Fibroblast of gingiva (primary cell): ENCODE results near the gene ARHGAP24.
A peak's percentile ranks its signal among the peaks of the same experiment; 100 is the strongest.
"Not testable (repeated sequence)": the region's sequence is repeated elsewhere in the genome, so short reads cannot be mapped to it uniquely, and the experiment has no call there.

Experiments
- DNase-seq: peaks from one replicate; pipeline ENCODE4 v3.0.0-alpha.2; 2011; ENCODE audit warnings: low read depth

Gene ARHGAP24

DNA sequence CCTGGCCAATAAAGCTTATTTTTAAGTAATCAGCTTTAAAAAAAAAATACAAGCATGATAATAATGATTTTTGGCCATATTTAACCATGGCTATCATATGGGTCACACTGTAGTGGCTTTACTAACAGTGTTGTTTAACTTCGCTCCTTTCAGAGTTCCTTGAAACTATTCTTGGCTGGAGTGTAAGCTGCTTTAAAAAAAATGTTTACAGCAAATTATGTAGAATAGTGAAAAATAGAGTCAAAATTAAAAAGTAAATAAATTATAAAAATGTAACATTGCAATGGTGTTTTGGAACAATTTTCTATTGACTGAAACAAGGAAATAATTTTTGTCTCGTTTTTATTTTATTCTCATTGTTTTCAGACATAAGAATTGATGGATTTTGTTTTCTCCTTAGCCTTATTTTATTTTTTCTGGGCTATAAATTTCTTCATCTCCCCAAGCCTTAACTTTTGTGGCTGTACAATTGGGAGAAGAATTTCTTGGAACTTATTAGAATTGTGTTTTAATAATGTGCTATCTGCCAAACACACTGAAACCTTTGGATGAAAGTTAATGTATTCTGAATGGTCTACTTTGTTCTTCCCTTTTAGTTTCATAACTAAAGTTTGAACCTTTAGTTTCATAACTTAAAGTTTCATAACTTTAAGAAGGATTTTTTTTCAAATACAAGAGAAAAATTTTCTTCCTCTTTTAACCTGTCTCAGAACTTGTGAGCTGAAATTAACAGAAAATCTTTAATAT lies 182.0 kb downstream of the ARHGAP24 start:
- DNase-seq: no peak

DNA sequence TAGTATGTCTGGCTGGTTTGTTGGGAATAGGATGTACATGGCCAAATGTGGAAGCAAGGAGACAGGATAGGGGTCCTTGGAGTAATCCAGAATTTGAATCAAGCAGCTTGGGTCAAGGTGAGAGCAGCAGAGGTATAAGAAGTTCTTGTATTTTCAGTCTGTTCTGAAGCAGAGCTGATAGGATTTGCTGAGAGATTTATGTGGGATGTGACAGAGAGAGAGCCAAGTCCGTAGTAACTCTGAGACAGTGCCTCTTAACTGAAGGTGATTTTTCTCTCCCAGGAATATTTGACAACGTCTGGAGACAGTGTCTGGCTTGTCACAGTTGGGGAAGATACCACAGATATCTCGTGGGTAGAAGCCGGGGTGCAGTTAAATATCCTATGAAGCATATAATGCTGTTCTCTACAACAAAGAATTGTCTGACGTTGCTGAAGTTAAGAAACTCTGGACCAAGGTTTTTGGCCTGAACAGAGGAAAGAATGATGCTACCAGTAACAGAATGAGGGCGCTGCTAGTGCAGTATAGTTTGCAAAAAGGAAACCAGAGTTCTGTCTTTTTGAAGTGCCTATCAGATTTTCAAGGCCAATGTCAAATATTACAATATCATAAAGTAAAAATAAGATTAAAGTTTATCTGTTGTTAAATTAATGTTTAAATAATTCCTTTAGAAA lies 184.0 kb downstream of the ARHGAP24 start:
- no peak for DNase-seq

DNA sequence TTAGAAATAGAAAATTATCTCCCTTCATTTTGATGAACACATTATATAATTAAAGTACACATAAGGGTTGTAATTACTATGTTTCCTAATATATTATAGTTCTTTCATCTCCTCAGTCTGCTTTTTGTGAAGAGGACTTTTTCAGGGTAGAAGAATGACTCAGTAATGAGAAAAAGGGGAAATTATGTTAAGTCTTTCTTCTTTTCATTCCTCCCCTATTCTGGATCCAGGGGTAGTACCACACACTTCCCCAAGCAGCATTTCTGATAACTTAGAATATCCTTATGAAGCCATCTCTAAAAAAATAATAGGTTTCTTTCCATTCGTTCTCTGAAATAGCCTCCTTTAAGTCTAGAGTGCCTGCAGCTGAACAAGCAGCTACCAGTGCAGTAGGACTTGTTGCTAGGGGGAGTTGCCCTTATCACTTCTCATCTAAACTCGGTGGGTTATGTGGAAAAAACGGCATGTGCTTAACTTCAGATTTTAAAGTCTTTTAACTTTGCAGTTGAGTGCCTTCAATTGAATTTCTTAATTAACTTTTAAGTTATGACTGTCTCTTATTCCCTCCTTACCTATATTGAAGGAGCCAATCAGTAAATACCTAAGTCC lies 184.8 kb downstream of the ARHGAP24 start:
- no peak for DNase-seq

DNA sequence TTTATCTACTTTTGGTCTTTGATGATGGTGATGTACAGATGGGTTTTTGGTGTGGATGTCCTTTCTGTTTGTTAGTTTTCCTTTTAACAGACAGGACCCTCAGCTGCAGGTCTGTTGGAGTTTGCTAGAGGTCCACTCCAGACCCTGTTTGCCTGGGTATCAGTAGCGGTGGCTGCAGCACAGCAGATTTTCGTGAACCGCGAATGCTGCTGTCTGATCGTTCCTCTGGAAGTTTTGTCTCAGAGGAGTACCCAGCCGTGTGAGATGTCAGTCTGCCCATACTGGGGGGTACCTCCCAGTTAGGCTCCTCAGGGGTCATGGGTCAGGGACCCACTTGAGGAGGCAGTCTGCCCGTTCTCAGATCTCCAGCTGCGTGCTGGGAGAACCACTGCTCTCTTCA lies 191.7 kb downstream of the ARHGAP24 start:
- not testable (repeated sequence) for DNase-seq

DNA sequence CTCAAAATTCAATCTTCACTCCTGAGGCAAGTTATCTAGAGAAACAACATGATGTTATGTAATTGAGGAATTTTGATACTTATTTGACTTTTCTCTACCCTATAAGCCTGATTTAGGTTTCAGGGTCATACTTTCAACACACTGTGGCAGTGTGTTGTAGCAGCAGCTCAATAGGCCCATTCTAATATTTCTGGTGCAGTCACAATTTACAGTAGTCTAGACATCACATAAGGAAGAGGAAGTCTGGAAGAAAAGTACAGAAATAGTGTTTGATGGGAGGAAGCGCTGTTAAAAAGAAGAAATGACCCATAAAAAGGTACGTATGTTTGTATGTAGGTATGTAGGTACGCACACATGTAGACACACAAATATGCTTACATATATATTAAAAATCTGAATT lies 194.3 kb downstream of the ARHGAP24 start:
- DNase-seq: no peak

DNA sequence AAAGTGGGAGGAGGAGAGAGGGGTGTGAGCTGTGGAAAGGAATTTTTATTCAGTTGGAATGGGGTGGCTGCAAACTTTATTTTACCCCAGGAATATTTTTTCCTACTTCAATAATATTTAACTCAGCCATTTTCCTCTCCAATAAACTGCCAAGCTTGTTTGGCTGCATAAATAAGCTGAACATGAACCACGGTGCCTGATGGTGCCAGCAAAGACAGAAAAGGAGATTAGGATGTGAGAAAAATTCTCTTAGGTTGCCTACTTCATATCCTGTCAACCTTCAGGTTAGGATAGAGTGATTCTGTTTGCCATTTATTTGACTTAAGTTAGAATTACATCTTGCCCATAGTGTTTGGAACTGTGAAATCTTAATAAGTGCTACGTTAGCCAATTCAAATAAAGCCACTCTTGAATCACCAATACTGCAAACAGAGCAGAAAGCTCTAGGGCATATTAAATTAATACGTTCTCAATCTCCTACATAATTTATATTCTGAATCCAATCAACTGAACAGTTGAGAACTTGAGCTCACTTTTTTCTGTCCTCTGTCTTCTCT lies 195.1 kb downstream of the ARHGAP24 start:
- no peak for DNase-seq

DNA sequence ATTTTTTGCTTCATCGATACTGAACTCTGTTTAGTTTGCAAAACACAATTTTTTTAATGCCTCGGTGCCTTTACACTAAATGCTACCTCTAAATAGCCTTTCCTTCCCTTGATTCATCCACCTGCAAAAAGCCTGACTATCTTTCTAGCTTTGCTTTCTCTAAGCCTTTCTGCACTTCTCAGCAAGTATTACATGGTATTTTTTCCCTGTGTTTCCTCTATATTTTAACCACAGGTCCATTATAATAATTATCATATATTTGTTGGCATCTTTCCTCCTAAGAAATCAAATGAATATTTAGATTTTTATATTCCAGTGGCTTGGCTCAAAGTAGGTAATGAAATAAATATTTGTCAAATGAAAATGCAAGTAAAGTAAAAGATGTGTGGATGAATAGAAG lies 196.2 kb downstream of the ARHGAP24 start:
- no peak for DNase-seq

DNA sequence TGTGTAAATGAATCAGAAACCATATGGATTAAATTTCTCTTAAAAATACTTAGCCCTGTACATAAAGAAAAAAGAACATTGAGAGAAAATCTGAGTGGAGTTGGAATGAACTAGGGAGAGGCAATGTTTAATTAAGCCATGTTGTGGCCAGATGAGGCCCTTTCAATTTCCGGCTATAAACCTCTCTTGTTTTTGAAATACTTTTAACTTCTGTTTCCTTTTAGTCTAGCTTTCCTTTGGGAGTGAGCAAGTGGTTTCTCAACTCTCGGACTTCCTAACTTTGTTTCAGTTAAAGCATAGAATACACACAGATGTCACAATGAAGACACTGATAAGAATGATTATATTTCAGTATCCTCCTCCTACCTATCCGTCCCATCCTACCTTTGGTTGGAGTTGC lies 197.2 kb downstream of the ARHGAP24 start:
- peak; percentile 59 for DNase-seq

DNA sequence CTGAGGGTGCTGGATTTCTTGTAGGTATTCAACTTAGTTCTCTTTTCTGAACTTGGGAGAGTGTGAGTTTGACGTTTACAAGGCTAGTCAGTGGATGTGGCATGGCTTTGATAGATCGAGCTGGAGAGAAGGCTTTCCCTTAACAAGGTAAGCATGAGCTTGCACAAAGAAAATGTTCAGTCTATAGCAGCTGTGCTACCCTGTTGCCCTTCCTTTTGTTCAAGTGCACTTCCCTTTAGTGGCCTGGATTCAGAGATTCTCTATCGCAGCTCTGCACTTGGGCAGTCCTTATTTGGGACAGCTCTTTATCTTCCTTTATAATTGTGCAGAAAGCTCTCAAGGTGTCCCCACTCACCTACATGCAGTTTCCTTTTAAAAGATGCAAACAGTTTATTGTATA lies 198.0 kb downstream of the ARHGAP24 start:
- DNase-seq: no peak

DNA sequence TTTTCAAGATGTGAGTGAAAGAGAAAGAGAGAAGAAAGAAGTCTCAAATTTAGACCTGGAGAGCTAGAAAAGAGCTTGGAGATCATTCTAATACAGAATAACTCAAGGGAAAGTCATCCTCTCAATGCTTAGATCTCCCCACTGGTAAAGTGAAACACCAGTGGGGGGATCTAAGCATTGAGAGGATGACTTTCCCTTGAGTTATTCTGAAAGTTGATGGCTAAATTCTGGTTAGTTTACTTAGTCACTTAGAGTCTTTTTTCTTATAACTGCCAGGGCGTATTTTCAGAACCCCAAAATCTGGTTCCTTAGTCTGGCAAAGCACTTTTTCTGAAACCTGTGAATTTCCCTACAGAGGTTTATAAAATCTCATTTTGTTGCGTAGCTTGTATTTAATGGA lies 198.6 kb downstream of the ARHGAP24 start:
- no peak for DNase-seq

DNA sequence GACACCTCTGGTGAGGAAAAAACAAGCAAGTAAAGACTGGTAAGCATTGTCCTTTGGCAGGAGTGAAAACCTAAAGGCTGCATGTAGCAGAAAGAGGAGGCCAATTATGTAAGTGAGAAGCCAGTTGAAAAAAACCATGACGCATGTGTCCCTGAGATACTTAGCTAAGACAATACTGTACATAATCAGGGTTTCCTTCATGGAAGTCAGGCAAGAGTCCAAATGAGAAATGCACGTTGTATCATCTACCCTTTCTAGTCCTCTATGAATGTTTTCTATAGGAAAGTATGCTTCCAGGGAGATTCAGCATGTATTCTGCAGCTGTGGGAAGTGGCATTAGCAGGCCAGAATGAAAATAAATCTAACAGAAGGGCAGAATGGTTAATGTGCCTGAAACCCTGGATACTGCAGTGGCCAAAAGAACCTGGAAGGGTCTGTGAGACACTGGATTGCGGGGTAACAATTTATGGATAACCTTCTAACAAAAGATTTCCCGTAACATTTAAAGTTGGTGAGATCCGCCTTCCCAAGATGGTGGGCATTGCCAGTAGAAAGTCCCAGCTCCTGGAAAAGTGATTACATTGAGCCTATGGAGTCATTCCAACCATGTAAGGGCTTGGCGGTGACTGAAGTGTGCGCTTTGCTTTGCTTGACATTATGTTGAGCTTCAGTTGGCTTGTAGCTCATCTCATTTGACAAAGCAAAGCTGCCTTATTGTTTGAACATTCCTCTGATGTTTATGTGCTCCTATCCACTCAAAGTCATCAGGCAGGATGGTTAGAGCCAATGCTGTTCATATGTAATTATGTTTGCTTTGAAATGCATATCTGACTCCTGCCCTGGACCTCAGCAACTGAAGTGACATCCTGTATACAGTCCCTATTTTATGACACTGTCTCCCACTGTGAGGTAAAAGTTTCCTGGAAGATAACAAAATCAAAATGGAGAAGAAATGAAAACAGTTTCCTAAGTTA lies 200.4 kb downstream of the ARHGAP24 start:
- DNase-seq: no peak

DNA sequence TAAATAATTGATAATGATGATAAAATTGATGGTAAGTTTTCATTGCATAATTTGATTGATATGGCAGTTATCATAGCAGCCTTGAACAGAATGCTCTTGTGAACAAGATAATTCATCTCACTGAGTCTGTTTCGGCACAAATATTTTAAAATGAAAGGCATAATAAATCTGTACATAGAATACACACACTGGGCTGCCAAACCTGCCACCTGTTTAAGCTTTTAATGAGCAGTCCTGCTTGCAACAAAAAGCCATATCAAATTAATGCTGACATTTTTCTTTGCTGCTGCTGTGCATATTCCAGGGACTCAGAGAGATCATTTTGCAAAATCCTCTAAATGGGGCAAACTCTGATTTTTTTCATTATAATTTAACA lies 201.1 kb downstream of the ARHGAP24 start:
- DNase-seq: no peak

DNA sequence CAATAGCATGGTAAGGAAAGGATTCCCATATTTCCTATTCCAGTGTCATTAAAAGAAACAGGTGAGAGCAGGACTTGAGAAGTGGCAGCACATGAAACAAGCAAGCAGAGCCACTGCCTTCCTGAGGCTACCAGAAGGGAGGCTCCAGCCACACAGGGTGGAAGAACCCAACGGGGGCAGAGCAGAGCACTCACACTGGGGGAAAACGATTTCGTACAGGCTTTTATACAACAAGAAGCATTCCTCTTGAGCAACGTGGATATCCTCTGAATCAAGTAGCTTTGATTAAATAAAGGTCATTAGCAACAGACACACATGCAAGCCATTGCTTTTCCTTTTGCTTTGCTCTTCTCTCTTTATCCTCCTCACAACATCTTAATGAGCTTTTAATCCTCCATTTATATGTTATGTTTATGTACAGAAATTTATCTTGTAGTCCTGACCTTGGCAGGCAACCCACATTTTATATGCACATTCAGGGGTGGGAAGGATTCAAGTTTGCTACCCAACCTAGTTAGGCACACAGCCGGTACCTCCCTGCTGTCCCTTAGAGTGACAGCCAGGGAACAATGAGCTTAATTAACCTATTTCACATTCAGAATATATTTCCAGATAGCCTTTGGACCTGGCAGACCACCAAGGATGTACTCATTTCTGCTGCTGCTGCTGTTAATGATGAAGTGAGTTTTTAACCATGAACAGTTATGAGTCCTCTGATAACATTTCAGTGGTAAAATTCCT lies 202.1 kb downstream of the ARHGAP24 start:
- no peak for DNase-seq

DNA sequence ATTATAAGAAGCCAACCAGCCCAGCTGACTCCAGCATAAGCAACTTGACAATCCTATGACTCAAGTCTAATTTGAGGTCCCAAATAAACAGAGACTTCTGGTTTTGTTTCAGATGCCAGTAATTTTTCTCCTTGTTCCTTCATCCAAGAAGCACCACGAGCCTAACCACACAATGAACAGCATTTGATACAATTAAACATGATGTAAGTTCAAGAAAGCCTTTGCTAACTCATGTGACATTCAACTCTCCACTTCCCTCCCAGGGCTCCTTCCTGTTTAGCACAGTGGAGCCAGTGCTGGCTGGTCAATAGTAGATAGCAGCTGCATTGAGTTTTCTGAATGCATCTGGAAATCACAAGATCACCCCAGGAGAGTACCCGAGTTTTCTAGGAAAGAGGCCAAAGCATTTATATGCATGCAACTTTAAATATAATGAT lies 206.3 kb downstream of the ARHGAP24 start:
- DNase-seq: peak; percentile 99

DNA sequence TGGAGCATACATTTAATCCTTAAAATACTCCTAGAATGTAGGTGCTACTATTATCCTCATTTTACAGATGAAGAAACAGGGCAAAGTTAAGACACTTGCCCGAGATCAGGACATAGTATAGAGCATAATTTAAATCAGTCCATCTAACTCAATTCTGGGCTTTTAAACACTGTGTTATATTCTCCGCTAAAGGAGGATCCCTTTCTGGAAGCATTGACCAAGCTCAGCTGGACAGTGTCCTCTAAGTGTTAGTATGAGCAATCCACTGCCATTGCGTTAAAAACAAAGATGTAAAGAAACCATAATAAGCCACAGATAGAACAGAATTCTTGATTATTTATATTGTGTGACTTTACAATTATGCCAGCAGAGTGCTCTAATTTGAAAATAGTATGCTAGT lies 207.0 kb downstream of the ARHGAP24 start:
- no peak for DNase-seq

DNA sequence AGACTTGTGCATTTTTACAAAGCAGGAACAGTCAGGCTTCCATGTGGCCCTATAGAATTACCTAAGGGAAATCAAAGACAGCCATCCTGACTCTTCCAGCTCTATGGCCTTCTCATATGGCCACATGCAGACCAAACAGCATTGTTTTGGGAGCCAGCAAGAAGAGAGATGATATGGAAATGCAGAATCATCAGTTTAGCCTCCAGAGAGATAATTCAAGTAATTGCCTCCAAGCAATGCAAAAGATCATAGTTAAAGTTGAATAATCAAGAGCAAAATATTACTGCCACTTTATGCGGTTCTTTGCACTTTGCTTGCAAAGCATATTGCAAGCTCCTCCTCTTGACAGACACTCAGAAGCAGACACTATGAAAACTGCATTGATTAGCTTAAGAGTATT lies 207.4 kb downstream of the ARHGAP24 start:
- no peak for DNase-seq

DNA sequence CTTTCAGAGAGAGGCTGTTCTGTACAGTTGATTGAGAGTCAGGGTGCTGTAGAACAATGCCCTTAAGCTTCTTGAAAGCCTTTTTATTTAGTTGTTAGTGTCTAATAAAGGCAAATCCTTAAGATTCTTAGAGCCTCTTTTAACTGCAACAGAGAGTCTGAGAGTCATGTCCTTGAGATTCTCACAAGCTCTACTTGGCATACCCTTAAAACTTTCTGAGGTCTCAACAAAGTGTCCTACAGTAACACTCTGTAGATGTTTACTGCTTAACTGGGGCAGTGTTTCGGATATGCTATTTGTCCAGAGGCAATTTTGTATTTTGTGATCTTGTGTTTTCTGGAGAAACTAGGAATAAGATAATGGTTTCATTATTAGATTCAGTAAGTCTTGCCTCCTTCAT lies 209.7 kb downstream of the ARHGAP24 start:
- no peak for DNase-seq

DNA sequence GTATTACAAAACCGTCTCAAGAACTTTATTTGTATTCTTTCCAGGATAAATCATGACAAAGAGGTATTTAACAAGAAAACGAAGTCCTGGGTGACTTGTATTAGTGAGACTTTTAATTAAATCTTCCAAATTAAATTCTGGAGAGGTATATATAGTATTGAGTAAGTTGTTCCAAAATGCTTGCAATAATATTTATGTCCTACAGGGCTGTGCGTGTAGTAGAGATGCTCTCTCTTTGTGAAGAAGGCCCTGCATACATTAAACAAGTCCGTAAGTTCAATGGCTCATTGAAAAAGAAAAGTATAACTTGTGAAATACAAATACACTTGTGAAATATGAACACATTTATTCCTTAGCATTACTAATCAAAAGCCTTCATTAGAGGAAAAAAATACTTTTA lies 211.4 kb downstream of the ARHGAP24 start:
- DNase-seq: no peak

DNA sequence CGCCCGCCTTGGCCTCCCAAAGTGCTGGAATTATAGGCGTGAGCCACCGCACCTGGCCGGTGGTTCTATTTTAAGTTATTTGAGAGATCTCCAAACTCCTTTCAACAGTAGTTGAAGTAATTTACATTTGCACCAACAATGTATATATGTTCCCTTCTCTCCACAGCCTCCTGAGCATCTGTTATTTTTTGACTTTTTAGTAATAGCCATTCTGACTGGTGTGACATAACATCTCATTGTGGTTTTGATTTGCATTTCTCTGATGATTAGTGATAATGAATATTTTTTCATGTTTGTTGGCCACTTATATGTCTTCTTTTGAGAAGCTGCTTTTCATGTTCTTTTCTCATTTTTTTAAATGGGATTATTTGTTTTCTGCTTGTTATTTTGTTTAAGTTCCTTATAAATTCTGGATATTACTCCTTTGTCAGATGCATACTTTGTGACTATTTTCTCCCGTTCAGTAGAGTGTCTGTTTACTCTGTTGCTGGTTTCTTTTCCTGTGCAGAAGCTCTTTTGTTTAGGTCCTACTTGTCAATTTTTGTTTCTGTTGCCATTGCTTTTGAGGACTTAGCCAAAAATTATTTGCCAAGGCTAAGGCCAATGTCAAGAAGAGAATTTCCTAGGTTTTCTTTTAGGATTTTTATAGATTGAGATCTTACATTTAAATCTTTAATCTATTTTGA lies 213.2 kb downstream of the ARHGAP24 start:
- no peak for DNase-seq

DNA sequence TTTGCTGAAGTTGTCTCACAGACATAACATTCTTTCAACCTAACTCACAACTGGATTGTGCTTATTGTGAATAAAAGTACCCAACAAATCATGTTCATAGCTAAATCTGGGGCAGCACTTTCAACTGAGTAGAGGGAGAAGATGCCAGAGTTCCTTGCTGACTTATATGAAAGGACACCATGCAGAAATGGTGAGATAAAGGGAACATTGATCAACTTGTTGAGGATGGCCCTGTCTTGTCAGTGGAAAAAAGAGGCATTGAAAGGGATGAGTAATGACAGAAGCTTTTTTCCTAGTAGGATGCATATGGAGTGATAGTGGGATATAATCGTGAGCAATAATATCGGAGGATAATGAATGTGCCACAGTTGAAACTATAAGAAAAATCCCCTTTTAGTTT lies 221.7 kb downstream of the ARHGAP24 start:
- no peak for DNase-seq

DNA sequence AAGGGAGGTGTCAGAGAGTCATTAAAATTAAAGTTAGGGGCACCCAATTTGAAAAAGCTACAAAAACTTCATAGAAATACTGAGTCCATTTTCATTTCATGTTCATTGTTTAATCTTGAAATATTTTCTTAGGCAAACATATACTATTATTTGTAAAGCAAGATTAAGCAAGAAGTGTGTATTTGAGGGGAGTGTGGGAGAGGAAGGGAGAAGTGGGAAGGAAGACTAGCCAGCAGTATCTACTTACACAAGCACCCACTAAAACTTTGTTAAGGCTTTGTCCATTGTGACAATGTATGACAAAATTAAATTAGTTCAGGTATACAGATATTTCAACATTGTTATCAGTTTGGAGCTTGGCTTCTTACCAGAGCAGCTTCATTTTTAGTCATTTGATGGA lies 222.9 kb downstream of the ARHGAP24 start:
- no peak for DNase-seq
